ENCODE measurements around the gene RNF222.
"Not testable (repeated sequence)": the region's sequence is repeated elsewhere in the genome, so short reads cannot be mapped to it uniquely, and the experiment has no call there.

Gene RNF222

DNA sequence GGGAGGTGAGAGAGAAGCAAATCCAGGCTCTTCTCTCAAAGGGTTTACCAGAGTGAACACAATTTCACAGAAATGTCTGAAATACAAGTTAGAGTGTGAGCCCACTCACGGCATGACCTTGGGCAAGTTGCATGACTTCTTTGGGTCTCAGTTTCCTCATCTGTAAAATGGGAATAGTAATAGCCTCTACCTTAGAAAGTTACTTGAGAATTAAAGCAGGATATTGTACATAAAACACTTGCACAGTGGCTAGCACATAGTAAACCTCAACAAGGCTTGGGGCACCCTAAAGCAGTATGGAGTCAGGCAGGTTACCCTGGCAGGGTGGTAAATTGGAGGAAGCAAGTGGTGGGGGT is 13.2 kb upstream of the RNF222 start:
- DNase-seq (ENCODE audit: low read depth): no peak

GRCh38 chr17:8409966-8410882 is 12.6 kb upstream of the RNF222 start:
- peak; percentile 78 for DNase-seq (ENCODE audit: low read depth)

DNA sequence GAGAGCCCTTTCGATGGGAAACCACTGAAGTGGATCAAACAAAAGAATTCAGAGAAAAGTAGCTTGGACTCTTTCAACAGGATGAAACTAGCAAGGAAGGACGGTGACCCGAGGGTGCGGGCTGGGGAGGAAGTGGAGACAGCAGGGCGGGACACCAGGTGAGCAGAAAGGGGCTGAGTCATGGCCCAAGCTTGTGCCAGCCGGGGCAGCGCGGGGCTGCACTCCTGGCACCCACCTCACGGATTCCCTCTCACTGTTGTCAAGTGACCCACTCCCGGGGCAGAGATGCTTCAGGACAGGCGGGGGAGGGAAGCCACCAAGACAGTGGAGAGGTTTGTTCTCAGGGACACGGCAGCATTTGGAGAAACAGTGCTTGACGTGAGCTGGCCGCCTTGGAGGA is 10.7 kb upstream of the RNF222 start:
- DNase-seq (ENCODE audit: low read depth): no peak

GRCh38 chr17:8406174-8406573 is 8.5 kb upstream of the RNF222 start:
- DNase-seq (ENCODE audit: low read depth): no peak

- no peak for DNase-seq (ENCODE audit: low read depth)
Measured at GRCh38 chr17:8405499-8406016, 7.9 kb upstream of the RNF222 start.

- no peak for DNase-seq (ENCODE audit: low read depth)
Measured at GRCh38 chr17:8402921-8403536, 5.4 kb upstream of the RNF222 start.

GRCh38 chr17:8401107-8401506 is 3.5 kb upstream of the RNF222 start:
- DNase-seq (ENCODE audit: low read depth): no peak

GRCh38 chr17:8398980-8399379 is 1.4 kb upstream of the RNF222 start:
- DNase-seq (ENCODE audit: low read depth): no peak

GRCh38 chr17:8394497-8394896 is 3.1 kb downstream of the RNF222 start:
- not testable (repeated sequence) for DNase-seq (ENCODE audit: low read depth)

GRCh38 chr17:8393470-8394231 is 4.0 kb downstream of the RNF222 start:
- DNase-seq (ENCODE audit: low read depth): no peak

GRCh38 chr17:8392674-8393469 is 4.8 kb downstream of the RNF222 start:
- DNase-seq (ENCODE audit: low read depth): no peak

DNA sequence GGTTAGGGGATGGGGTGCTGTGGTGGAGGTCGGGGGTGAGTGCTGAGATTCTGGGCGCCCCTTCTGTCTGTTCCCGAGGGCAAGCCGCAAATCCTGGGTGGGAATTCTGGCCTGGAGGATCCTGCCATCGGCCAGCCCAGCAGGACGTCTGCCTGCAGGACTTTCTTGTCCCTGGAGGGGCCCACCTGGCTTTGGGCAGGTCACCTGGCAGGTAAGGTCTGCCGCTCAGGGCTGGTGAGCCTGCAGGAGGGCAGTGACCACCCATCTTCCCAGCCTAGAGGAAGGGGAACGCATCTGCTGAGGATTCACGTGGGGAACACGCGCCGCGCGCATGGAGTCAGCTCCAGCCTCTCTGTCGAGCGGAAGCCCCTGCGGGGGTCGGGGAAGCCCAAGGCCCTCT is 5.4 kb downstream of the RNF222 start:
- DNase-seq (ENCODE audit: low read depth): no peak

DNA sequence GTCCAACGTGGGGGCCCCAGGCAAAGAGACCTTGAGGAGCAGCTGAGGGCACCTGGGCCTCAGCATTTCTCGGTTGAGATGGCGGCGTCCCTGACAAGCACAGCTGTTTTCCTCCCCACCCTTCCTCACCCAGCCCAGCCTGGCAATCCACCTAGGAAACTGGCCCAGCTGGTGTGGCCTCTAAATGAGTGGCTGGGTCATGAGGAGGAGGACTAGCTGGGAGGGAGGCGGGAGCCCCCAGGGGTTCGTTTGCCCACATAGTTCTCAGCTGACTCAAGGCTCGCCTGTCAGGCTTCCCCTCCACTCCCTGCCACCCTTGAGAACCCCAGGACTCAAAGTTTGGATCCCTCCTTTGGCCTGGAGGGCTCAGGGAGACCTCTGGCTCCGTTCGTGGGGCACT is 5.9 kb downstream of the RNF222 start:
- peak; percentile 21 for DNase-seq (ENCODE audit: low read depth)

DNA sequence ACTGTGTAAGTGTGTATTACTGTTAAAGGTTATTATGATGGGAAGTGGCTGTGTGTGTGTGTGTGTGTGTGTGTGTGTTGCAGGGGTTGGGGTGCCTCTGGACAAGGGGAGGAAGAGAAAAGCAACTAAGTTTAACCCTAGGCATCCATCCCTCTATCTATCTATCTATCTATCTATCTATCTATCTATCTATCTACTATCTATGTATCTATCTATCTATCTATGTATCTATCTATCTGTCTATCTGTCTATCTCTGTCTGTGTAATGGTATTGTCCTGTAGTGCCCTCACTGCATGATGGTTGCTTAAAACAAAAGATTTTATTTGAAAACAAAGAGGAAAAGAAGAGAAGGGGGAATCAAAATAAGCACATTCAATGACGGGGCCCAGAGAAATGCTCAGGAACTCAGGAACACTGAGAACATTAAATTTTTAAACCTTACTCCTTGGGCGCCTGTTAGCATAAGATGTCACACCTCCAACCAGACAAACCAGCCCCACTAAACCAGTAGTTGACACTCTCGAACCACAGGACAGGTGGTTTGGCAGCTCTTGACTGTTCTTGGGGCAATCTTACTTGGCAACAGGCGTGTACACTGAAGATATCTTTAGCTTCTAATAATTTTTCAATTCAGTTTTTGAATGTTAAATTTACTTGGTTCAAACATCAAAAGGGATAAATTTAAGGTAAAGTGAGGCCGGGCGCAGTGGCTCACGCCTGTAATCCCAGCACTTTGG is 9.5 kb downstream of the RNF222 start:
- no peak for DNase-seq (ENCODE audit: low read depth)

DNA sequence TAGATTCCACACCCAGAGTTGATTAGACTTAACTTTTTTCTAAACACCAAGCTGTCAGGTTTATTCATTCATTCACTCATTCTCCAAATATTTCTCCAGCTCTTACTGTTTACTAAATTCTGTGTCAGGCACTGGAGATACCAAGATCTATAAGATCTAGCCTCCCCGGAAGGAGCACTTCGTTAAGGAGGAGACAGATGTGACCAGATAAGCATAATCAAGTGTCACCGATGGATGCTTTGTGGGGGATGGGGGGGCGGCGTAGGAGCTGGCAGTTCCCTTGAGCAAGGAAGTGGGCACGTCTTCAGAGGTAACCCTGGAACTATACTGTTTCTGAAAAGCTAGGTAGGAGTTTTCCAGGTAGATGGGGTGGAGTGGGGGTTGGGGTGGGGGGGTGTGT is 10.8 kb downstream of the RNF222 start:
- DNase-seq (ENCODE audit: low read depth): no peak

DNA sequence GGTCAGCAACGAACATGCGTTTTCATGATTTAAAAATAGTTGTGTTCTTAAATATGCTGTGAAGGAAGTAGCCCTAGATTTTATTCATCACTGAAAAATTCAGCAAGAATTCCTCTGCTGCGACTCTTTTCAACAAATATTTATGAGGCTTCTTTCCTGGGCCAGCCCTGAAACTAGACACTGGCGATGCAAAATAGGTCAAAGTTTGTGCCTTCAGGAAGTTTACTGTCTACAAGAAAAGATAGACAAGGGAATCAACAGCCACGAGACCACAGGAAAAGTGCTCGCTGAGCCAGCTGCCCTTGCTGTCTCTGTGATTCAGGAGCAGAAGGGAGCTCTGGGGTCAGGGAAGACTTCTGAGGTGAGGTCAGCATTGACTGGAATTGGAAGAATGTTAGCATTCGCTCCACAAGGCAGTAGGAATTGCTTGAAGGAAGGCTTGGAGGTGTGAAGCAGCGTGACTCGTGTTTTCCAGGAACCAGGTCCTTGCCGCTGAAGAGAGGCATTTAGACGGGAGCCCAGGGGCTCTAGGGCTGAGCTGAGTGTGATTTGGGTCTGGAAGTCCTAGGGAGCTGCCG is 12.7 kb downstream of the RNF222 start:
- DNase-seq (ENCODE audit: low read depth): peak; percentile 74

GRCh38 chr17:8383143-8383822 is 14.3 kb downstream of the RNF222 start, which contains the start of gene RPL26:
Gene RPL26 (minus strand): TSS chr17:8383193. CDS start chr17:8382310, 883 bp downstream.
- DNase-seq (ENCODE audit: low read depth): peak; percentile 98

GRCh38 chr17:8382880-8383142 is 14.8 kb downstream of the RNF222 start:
- no peak for DNase-seq (ENCODE audit: low read depth)

GRCh38 chr17:8382052-8382879 is 15.4 kb downstream of the RNF222 start:
- no peak for DNase-seq (ENCODE audit: low read depth)

Data from fibroblast of gingiva (primary cell).